Left kidney (tissue), 2 donors: ENCODE results near the gene CD247. TPM values are rescaled to one million over a fixed set of nuclear protein-coding genes. Genes with fewer than 3 reads are reported as not detected.

Experiments used
- DNase-seq: peaks from one replicate; pipeline ENCODE4 v3.0.0-alpha.2; 2013
- polyA plus RNA-seq: library from polyadenylated mRNA; unstranded; fragments of 120-200 nt; gene quantifications from one replicate; pipeline ENCODE4 v1.2.1, GENCODE V29; 2013; ENCODE audit not compliant: insufficient read length

CD247 gene
- polyA plus RNA-seq, 1 donor, result 0.42 TPM

DNA sequence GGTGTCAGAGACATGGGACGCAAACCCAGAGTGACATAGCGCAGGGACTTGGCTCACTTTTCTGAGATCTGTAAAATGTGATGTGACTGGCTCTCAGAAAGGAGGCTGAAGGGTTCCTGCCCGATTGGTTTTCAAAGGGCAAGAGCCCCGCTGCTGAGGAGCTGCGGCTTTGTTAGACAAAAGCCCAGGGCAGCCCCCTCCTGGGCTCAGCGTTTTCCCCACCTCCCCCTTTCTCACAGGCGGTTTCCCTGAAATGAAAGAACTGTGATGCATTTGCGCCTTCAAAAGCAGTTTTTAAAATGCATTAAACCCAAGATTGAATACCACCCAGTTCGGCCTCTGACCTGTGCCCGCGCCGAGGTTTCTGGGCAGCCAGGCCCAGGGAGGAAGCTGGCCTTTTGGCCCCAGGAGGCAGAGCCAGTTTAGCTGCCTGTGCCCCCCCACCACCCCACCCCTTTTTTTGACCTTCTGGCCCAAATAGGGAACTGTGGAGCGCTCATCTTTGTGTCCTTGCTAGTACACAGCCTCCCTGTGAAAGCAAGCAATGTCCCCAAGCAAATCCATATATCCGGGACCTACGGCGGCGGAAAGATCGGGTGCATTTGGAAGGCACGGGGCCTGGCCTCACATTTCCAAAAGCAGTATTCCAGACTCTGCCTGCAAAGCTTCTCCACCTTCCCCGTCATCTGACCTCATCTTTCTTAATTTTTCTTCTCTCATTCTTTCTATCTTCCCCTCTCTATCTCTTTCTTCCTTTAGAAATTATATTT, 28.6 kb downstream of the CD247 start:
- DNase-seq, result no peak

DNA sequence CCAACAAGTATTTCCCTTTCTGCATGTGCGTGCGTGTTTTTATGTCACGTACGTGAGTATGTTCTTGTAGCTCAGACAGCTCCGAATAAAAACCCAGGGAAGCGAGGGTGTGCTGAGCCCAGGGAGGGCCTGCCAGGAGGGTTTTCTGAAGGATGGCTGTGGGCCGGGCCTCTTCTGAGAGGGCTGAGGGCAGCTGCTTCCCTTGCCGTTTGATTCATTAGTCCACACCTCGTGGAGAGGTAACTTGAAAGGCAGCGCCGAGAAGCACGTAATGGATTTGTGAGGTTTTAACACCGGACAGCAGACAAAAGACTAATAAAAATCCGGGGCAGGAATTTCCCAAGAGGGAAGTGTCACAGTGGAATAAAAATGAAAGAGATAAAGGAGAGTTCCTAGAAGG, 29.5 kb downstream of the CD247 start:
- DNase-seq, result no peak

DNA sequence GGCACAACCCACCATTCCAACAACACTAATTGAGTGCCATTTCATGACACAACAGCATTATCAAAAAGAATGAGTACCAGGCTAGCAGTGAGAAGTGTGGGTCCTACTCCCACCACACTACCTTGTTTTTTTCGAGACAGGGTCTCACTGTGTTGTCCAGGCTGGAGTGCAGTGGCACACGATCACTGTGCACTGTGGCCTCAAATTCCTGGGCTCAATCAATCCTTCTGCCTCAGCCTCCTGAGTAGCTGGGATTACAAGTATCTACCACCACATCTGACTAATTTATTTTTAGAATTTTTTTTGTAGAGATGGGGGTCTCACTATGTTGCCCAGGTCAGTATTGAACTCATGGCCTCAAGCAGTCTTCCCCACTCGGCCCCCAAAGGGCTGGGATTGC, 30.7 kb downstream of the CD247 start:
- DNase-seq, result no peak

DNA sequence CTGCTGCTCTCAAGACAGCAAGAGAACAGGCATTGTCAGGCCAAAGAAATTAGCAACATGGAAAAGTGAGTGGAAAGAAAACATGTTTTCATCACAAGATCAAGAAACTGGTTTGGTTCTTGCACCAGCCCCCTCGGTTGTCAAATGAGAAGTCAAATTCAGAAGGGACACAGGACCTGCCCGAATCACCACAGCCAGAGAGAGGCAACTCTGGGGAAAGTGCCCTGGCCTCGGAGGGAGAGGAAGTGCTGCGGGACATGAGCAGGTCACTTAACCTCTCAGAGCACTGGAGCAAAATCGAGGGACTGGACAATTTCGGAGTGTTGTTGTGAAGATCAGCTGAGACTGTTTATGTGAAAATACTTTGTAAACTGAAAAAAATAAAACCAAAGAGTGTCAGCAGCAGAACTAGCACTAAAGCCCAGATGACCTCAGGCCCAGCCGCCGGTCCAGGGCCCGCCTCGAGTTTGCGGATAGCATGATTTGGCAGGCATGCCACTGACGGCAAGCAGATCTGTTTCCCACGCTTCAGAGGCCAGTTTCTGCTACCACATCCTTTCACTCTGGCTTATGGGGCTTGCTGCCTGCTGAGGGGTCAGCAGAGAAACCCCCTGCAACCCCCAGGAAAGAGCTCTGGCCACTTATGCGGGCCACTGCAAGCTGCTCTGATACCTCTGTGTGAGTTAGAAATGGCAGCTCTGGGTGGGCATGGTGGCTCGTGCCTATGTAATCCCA, 32.1 kb downstream of the CD247 start:
- no peak for DNase-seq

DNA sequence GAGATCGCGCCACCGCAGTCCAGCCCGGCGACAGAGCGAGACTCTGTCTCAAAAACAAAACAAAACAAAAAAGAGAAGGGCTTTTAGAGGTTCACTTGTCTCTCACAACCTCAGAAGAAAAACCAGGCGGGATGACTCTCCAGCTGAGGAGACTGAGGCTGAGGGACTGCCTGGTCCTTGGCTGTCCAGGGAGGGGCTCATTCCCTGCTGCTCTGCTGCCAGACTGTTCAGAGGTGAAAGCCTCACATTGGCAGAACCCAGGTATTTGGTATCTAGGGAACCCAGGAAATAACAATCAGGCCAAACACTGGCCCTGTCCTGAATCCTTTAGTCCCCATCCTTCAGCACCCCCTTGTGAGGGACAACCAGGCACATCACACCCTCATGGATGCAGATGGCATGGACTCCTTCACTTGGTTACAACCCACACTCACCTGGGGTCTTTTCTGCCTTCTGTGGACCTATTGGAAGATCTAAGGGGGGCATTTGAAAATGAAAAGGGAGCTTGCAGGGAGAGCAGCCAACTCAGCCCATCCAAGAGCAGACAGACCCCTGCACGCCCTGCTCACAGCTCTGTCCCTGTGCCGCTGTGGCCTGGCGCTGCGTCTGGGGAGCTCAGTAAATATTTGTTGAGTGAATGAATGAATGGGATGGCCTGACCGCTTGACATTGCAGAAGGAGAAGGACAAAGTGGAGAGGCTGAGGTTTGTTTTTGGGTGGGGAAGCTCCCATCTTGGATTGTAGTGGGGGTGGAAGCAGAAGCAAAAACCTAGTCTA, 33.4 kb downstream of the CD247 start:
- no peak for DNase-seq

DNA sequence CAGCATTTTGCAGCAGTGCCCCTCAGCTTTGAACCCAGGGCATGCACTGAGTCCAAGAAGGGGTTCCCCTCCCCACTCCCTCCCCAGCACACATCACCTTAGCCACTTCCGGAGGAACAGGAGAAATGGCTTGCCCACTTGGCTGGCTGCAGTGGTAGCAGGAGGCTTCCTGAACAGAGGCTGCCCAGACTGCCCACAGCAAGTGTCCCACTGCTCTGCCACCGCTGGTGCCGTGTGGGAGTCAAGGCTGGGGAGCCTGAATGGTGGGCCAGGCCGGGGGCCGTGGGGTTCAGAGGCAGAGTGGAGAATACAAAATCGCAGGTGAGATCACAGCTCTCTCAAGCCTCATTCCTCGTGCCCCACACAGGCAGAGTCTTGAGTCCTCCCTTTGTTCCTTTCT, 34.5 kb downstream of the CD247 start:
- DNase-seq, result no peak

DNA sequence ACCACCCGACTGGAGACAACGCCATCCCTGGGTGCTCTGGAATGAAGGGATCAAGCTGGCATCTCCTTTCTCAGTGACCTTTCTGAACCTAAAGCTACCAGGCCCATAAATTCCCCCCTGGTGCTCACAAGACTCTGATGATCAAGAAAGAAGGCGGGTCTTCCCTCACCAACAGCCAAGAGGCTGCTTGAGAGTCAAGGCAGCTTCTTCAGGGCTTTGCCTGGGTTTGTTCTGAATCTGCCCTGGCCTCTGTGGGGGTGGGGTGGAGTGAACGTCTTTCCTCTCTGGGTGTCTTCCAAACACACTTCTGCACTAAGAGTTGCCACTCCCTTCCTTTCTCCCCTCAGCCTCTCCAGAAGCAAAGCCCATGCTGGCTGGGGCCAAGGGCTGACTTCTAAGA, 36.1 kb downstream of the CD247 start:
- DNase-seq, result no peak

DNA sequence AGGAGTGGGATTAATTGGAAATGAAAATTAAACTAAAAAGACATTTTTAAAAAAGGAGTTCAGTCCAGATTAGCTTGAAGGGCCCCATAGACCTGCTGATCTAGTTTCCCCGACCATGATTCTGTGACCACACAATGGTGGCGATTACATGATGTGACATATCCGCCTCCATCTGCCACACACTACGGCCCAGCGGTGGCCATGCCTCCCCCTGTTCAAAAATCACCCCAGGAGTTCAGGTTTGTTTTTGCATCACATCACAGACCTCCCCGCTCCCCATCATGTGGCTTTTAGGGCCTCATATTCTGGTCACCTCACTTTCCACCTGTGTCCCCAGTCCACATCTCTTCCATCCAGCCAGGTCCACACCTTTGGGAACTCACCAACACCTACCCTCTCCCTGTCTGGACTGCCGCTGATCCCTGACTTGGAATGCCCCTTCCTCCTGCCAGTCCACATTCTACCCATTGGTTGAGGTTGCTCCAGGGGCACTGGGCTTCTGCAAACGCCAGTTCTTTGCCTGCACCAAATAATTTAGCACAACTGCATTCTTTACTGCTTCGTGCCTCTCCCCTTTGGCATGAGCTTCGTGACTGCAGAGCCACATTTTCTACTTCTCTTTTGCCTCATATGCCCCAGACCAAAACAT, 38.9 kb downstream of the CD247 start:
- DNase-seq, result no peak

DNA sequence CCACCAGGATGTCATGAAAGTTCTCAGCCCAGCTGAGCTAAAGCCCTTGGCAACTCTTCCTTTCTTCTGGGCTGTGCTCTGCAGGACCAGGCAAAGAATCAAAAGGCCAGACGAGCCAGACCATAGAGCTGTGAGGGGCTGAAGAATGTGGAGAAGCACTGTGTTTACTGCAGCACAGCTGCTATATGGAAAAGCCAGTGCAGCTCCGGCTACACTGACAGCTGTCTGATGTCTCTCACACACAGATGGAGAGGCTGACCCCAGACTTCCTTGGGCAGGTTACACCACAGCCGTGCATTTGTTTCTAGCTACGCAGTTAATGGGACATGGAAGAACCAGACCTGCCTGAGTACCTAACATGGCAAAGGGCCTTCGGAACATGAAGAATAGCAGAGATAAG, 40.3 kb downstream of the CD247 start:
- no peak for DNase-seq

DNA sequence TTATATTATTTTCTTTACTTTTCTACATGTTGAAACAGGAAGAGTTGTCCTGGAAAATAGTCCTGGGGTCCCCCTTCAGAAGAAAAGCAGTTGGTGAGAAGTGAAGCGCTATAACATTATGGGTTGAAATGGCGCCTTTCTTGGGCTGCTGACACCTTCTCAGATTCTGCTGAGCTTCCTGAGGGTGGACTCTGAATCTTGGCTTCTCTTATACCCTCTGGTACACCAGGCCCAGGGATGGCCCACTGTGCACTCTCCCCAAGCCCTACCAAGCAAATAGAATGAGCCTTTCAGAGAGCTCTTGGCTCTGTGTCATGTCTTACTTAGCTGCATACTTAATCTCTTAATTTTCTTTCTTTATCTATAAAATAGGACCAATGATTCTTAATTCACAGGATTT, 42.3 kb downstream of the CD247 start:
- DNase-seq, result no peak

DNA sequence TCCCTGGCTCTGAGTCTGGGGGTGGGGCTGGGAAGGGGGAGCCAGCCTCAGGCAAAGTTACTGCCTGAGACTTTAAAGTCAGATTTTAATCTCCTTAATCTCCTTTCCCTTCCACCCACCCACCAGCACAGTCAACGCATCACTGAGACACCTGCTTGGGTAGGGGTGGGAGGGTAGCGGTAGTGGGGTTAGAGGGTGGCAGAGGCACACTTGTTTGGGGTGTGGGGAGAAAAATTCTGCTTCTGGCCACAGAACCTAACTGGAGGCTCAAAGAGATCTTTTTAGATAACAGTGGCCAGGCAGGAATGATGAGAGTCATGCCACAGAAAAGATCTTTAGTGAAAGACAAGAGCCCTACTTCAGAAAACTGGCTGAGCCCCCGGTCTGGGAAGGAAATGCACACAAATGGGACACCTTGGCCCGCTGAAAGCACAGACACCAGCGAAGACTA, 44.1 kb downstream of the CD247 start:
- DNase-seq, result no peak

DNA sequence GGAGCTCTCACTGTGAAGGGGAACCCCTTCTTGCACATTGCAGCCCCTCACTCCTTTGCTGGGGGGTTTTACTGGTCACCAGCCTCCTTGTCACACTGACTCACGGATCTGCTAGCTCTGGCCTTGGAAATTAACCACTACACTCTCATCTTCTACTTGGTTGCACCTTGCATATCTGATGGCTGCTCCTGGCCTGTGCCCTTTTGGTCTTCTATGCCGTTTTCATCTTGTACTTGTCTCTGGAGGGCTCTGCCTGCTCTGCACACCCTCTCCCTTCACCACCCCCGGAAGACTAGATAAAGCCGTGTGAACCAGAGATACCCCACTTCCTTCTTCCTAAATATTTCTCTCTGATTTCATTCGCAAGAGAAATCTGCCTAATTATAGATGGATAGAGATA, 44.6 kb downstream of the CD247 start:
- no peak for DNase-seq

DNA sequence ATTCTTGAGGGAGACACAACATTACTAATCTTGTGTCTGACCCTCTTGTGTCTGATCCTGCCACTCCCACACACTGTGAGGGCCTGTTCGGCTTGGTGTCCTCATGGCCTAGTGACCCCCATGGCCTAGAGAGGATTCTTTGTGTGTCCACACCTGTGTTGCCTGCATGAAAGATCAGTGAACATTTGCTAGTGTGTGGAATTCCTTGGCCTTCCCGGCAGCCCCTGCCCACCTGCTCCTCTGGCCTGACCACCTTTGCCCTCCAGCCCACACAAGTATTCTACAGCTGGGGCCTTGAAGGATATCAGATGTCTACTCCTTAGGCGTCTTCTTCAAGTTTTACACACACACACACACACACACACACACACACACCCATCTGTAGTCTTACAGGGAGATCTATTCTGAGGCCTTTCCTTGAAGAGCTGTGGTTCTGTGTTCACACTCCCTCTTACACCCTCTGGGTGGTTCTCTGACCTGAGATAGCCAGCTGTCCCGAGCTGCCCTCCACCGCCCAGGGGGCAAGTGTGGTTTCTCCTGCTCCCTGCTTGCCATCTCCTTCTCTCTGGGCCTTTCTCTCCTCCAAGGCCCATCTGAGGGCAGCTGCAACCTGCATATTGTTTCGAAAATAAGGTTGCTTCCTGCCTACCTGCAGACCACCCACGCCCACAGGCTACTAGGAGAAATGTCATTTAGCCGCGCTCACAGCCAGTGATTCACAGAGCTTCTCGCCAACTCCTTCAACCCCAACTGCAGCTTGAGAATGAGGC, 45.4 kb downstream of the CD247 start:
- no peak for DNase-seq

DNA sequence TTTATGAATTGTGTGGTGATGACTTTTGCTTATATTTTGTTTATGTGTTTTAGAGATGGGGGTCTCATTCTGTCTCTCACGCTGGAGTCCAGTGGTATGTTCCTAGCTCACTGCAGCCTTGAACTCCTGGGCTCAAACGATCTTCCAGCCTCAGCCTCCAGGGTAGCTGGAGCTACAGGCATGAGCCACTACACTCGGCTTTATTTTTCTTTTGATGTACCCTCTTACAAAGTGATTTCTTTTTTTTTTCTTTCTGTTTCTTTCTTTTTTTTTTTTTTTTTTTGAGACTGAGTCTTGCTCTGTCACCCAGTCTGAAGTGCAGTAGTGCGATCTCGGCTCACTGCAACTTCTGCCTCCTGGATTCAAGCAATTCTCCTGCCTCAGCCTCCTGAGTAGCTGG, 46.8 kb downstream of the CD247 start:
- no peak for DNase-seq

DNA sequence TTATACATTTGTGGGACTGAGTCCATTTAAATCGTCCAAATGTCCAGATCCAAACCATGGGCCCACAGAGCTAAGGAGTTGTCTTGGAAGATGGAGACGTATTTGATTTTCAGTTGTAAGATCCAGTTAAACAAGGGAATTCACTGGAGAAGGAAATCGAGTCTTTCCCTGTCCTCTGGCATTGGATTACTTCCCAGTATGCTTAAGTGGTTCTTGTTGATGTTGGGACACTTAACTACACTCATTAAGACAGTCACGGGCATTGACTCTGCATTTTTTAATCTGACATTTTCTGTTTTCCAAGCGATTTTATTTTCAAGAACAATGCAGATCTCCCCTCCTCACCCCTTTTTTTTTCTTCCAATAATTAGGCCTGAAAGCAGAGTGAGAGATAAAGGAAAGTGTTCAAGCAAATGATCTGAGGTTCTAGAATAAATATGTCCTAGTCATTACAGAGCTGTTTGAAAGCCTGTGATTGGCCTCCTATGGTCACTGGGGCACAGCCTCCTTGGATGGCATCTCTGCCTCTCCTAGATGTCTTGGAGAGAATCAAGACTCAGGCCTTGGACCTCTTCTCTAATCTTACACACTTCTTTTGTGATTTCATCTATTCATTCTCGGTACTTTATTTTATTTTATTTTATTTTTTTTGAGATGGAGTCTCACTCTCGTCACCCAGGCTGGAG, 48.9 kb downstream of the CD247 start:
- no peak for DNase-seq

DNA sequence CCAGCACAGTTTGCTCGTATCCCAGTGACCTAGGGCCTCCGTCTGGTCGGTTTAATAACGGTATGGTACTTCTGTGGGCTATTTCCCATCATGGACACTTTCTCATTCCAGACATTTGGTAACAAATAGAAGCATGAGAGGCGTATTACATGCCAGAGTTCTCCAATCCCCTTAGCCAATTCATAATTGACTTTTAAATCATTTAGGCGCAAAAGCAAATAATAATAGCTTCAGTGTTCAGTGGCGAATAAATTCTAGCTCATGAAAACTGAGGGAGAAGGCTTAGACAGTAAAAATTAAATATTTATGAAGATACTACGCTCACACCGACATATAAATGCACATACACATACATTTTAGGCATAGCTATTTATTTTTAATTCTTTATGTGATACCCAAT, 50.6 kb downstream of the CD247 start:
- DNase-seq, result no peak

DNA sequence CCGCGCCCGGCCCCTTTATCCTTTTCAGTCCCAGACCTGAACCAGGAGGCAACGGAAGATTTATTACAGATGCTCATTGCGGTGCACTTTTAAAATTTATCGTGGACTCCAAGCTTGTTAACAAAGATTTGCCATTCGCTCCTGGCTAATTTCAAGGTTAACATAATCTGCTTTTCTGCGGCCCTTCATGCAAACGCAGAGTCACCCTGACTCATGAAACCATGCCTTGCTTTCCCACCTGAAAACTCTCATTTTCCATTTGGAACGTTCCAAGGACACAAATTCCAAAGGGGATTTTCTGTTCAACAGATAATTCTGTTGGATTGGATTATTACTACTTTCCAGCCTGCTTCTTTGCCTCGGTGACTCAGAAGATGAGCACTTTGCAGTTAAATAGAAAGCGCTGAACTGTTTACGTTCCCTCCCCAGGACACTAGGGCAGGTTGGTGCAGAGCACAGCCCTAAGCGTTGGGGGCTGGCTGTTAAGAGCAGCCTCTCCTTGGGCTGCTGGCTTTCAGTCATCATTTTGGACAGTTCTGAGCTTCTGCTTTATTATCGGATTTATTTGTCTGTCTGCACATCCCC, 51.1 kb downstream of the CD247 start:
- no peak for DNase-seq

DNA sequence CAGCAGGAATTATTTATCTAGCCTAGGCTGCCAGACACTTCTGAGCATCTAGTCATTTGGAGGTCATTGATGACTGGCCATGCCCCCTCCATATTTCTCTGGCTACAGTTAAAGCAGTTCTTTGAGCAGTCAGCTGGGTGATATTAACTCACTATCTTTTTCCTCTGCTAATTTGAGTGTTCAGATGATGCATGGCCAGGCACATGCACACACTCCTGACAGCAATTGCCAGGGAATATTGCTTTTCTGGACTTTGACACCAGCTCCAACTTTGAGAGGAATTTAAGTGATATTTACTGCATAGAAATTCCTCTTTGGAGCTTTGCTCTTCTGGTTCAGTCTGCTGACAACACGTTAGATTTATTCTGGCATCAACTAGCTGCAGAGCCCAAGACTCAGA, 52.6 kb downstream of the CD247 start:
- no peak for DNase-seq

DNA sequence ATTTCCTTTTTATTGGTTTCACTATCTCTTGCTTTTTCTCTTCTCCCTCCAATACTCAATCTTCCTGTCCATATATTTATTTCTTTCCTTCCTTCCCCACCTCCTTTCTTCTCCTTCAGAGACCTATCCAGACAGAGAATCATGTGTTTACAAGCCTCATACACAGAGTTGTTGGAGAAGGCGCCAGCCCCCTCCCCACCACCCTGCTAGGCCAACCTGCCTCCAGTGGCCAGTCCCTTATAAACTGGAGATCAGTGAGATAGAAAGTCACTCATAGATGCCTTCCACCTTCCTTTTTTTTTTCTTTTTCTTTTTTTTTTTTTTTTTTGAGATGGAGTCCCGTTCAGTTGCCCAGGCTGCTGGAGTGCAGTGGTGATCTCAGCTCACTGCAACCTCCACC, 53.3 kb downstream of the CD247 start:
- no peak for DNase-seq

DNA sequence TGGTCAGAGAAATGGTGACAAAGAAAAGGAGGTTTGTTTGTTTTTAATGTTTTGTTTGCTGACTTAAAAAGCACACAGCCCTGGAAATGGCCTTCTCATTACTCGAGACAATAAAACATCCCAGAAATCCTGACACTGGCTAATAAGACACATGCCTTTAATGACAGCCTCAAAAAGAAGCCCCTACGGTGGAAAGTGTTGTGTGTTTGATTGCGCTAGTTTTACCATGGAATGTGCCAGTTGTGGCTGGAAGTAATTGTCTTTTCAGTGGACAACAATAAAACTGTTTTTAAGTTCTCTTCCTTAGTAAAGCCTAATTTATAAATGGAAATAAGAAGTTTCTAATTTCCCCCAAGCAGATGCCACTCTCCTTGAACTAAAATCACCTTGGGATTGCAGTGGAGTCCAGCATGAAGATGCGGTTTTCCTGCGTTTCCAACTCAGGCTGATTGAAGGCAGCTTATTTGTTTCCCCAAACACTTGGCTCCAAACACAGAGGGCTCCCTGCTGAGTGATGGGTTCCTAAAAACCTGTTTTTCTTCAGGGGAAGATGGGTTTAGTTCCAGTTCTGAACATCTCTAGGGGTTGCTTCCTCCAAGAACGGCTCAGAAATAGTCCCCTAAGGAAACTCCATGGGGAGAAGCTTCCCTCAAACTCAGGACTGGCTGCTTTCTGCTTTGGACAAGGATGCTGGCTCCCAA, 54.3 kb downstream of the CD247 start:
- no peak for DNase-seq
